Measurements from ENCODE around the gene SDF2. TPM values are rescaled to one million over a fixed set of nuclear protein-coding genes. Genes with fewer than 3 reads are reported as not detected.
A peak's percentile ranks its signal among the peaks of the same experiment; 100 is the strongest.

The SDF2 gene
- total and polyA plus RNA-seq, 9 of the 15 experiments (the other 6 are each of a cell fraction or from before 2014, with no cell fraction given) = 41.2 to 132 (median 65.6) TPM

GRCh38 chr17:28598799-28599310 lies 62.9 kb downstream of the SDF2 start, which contains the start of gene SPAG5 (continued):
- no peak for TF ChIP-seq MAFG (tag; conservative IDR thresholded peaks at IDR 0.05)
- TF ChIP-seq CTCF (IDR thresholded peaks at IDR 0.05 in 2 of 3, conservative IDR thresholded peaks at IDR 0.05 in 1 of 3; ENCODE audit: insufficient read depth in 2 of 3, low read depth in 1 of 3, low read length in 3 of 3) = no peak
- no peak for TF ChIP-seq USF2 (CRISPR knock-in tag; IDR thresholded peaks at IDR 0.05)
- TF ChIP-seq ZNF165 (CRISPR knock-in tag; IDR thresholded peaks at IDR 0.05; ENCODE audit: borderline replicate concordance) = no peak
- TF ChIP-seq ZSCAN32 (CRISPR knock-in tag; IDR thresholded peaks at IDR 0.05) = no peak
- TF ChIP-seq PHF20 (IDR thresholded peaks at IDR 0.05; ENCODE audit: partially characterized antibody) = peak; percentile 86
- no peak; the same call in 1 of the 2 replicates for TF ChIP-seq ZNF12 (CRISPR knock-in tag; IDR thresholded peaks at IDR 0.05)
- no peak for TF ChIP-seq FOSL1 (tag; conservative IDR thresholded peaks at IDR 0.05)
- TF ChIP-seq RBM34 (IDR thresholded peaks at IDR 0.05; ENCODE audit: borderline replicate concordance, insufficient read depth, low read length) = no peak
- TF ChIP-seq, protein P1, sequence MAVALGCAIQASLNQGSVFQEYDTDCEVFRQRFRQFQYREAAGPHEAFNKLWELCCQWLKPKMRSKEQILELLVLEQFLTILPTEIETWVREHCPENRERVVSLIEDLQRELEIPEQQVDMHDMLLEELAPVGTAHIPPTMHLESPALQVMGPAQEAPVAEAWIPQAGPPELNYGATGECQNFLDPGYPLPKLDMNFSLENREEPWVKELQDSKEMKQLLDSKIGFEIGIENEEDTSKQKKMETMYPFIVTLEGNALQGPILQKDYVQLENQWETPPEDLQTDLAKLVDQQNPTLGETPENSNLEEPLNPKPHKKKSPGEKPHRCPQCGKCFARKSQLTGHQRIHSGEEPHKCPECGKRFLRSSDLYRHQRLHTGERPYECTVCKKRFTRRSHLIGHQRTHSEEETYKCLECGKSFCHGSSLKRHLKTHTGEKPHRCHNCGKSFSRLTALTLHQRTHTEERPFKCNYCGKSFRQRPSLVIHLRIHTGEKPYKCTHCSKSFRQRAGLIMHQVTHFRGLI (CRISPR knock-in tag; IDR thresholded peaks at IDR 0.05) = peak; percentile 98; the same call in 1 of the 2 replicates
- peak; percentile 93 for TF ChIP-seq HMGN3 (IDR thresholded peaks at IDR 0.05; ENCODE audit: borderline replicate concordance, extremely low read depth, insufficient read length, low read depth, low read length)
- TF ChIP-seq CBX2 (IDR thresholded peaks at IDR 0.05; ENCODE audit: insufficient read depth, low read length, poor library complexity, severe bottlenecking) = no peak
- TF ChIP-seq FOXA1 (IDR thresholded peaks at IDR 0.05; ENCODE audit: borderline replicate concordance) = no peak
- TF ChIP-seq BHLHE40 (IDR thresholded peaks at IDR 0.05; ENCODE audit: low read length) = no peak
- TF ChIP-seq ZC3H4 (CRISPR knock-in tag; IDR thresholded peaks at IDR 0.05; ENCODE audit: borderline replicate concordance) = no peak
- peak; percentile 97 for TF ChIP-seq KDM5B (IDR thresholded peaks at IDR 0.05; ENCODE audit: insufficient replicate concordance, low read depth, low read length)
- TF ChIP-seq RBM22 (IDR thresholded peaks at IDR 0.05; ENCODE audit: low read depth, low read length, poor library complexity, severe bottlenecking) = peak; percentile 41
- no peak for TF ChIP-seq THRAP3 (IDR thresholded peaks at IDR 0.05; ENCODE audit: borderline replicate concordance)
- no peak for TF ChIP-seq SREBF1 (IDR thresholded peaks at IDR 0.05; ENCODE audit: borderline replicate concordance, low read depth, low read length)
- TF ChIP-seq ZNF146 (CRISPR knock-in tag; IDR thresholded peaks at IDR 0.05; ENCODE audit: unreplicated experiment) = no peak
- TF ChIP-seq JUN (IDR thresholded peaks at IDR 0.05; ENCODE audit: borderline replicate concordance, low read depth, low read length) = no peak
- TF ChIP-seq JUN (CRISPR knock-in tag; IDR thresholded peaks at IDR 0.05; ENCODE audit: borderline replicate concordance) = no peak
